A673 (cell line): ENCODE measurements around the gene SUCLG2. TPM values are rescaled to one million over a fixed set of nuclear protein-coding genes. Genes with fewer than 3 reads are reported as not detected.
A peak's percentile ranks its signal among the peaks of the same experiment; 100 is the strongest.

ENCODE experiments used
- BruUV-seq: library from RNA; stranded (reverse); fragments of 400-500 nt; replicated peaks from 2 replicates; lab custom pipeline; 2021; lab: Mats Ljungman, UMichigan
- CTCF ChIA-PET: fragments of 300-600 bp; sonication (Branson Sonifier 250); formaldehyde crosslinking; loops from one replicate; lab custom pipeline; 2022; ENCODE audit warnings: antibody characterized with exemption; lab: Charles Lee
- POLR2A ChIA-PET: fragments of 300-600 bp; sonication (Branson Sonifier 250); formaldehyde crosslinking; loops from one replicate; lab custom pipeline; 2022; ENCODE audit warnings: antibody characterized with exemption; ENCODE audit not compliant: low non-redundant PET; lab: Charles Lee
- DNase-seq: peaks from one replicate; pipeline ENCODE4 v3.0.0-alpha.2; 2015; ENCODE audit warnings: low spot score
- H3K27ac ChIP-seq: fragments of 200-600 bp; sonication (generic); 2 replicates; pipeline ENCODE4 v1.5.1; 2016; ENCODE audit warnings: mixed run types, low read depth, mild to moderate bottlenecking, mixed read lengths, antibody characterized with exemption, low read length; ENCODE audit not compliant: poor library complexity, severe bottlenecking
- H3K27me3 ChIP-seq: fragments of 200-600 bp; sonication (generic); replicated peaks from 2 replicates; pipeline ENCODE4 v1.6.1; 2017; ENCODE audit warnings: mixed run types, low read depth, mild to moderate bottlenecking, mixed read lengths, antibody characterized with exemption, low read length; ENCODE audit not compliant: insufficient read depth, poor library complexity
- H3K36me3 ChIP-seq: fragments of 200-600 bp; sonication (generic); 2 replicates; pipeline ENCODE4 v1.6.1; 2016; ENCODE audit warnings: mixed run types, mild to moderate bottlenecking, mixed read lengths, antibody characterized with exemption, low read length; ENCODE audit not compliant: insufficient read depth, poor library complexity, severe bottlenecking
- H3K4me1 ChIP-seq: fragments of 200-600 bp; sonication (generic); 2 replicates; pipeline ENCODE4 v1.6.1; 2017; ENCODE audit warnings: mixed run types, mild to moderate bottlenecking, mixed read lengths, antibody characterized with exemption, low read length; ENCODE audit not compliant: insufficient read depth, poor library complexity, severe bottlenecking
- H3K4me3 ChIP-seq: fragments of 200-600 bp; sonication (generic); 2 replicates; pipeline ENCODE4 v1.5.1; 2016; ENCODE audit warnings: low read depth, mixed run types, mild to moderate bottlenecking, mixed read lengths, low read length; ENCODE audit not compliant: poor library complexity, severe bottlenecking
- H3K9me3 ChIP-seq: fragments of 200-600 bp; sonication (generic); 2 replicates; pipeline ENCODE4 v1.6.1; 2016; ENCODE audit warnings: mixed run types, low read depth, mild to moderate bottlenecking, mixed read lengths, antibody characterized with exemption, low read length; ENCODE audit not compliant: poor library complexity, severe bottlenecking
- EZH2 ChIP-seq: fragments of 200-600 bp; sonication (generic); IDR thresholded peaks from 2 replicates; pipeline ENCODE4 v1.6.1; 2017; ENCODE audit warnings: borderline replicate concordance, low read depth, mild to moderate bottlenecking, mixed read lengths, antibody characterized with exemption, low read length; ENCODE audit not compliant: poor library complexity, severe bottlenecking
- intact Hi-C: fragments of 100-400 bp; cut with micrococcal nuclease; formaldehyde crosslinking; loops from one replicate; pipeline ENCODE4 v1.10.0; 2022; ENCODE audit not compliant: unreplicated experiment
- total RNA-seq: library from RNA; stranded (reverse); gene quantifications from 2 replicates; pipeline ENCODE4 v1.2.3, GENCODE V29; 2021
- TF ChIP-seq, protein P1 (sequence below): fragments of 300-800, 200-600 bp; sonication (generic); conservative IDR thresholded peaks from 2 replicates; pipeline ENCODE4 v1.5.1; 2017; ENCODE audit warnings: low read depth, mild to moderate bottlenecking, antibody characterized with exemption, low read length, moderate library complexity, mixed read lengths

SUCLG2 gene
- total RNA-seq, 1 experiment from 2014 or later, result 7.4 TPM

DNA sequence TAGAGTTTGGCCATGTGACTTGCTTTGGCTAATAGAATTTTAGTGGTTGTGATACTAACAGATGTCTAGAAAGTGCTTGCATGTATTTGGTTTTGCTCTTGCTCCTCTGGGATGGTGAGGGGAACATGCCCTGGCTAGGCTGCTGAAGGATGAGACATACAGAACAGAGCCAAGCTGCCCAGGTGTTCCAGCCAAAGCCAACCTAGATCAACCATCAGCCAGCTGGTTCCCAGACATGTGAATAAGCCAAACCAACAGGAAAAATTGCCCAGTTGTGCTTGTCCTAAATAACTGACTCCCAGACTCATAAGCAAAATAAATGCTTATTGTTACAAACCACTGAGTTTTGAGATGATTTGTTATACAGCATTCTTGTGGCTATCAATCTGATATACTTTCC, 292.6 kb downstream of the SUCLG2 start:
- no peak for DNase-seq
- H3K27me3 ChIP-seq, result no peaks in the 10 kb centered on the region
- no TSS peak for BruUV-seq
- TF ChIP-seq, protein P1, sequence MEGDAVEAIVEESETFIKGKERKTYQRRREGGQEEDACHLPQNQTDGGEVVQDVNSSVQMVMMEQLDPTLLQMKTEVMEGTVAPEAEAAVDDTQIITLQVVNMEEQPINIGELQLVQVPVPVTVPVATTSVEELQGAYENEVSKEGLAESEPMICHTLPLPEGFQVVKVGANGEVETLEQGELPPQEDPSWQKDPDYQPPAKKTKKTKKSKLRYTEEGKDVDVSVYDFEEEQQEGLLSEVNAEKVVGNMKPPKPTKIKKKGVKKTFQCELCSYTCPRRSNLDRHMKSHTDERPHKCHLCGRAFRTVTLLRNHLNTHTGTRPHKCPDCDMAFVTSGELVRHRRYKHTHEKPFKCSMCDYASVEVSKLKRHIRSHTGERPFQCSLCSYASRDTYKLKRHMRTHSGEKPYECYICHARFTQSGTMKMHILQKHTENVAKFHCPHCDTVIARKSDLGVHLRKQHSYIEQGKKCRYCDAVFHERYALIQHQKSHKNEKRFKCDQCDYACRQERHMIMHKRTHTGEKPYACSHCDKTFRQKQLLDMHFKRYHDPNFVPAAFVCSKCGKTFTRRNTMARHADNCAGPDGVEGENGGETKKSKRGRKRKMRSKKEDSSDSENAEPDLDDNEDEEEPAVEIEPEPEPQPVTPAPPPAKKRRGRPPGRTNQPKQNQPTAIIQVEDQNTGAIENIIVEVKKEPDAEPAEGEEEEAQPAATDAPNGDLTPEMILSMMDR, result no peak
- no peak for TF ChIP-seq EZH2
- ChIA-PET POLR2A (no interaction called here), CTCF (no interaction called here)
- no peaks in the 10 kb centered on the region for H3K4me1 ChIP-seq
- no peaks in the 10 kb centered on the region for H3K9me3 ChIP-seq
- H3K36me3 ChIP-seq, result no peaks in the 10 kb centered on the region
- H3K4me3 ChIP-seq, result no peak overlapping the region
- intact Hi-C loops, result no loop called here
- H3K27ac ChIP-seq, result no peak overlapping the region

DNA sequence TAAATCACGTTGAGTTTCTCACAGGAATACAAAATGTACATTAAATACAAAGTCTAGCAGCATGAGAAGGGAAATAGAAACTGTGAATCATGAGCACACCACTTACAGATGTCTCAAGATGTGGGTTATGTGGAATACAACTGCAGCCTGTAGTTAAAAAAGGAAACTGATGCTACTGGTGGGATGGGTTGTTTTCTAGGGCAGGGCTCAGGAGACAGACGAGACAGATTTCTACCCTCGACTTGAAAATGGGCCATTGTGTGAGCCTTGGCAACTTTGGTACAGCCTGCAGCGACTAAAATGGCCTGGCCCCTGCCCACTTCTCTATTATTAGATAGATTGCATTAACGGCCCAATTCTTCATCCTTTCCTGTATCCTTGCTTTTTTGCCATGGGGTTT, 293.1 kb downstream of the SUCLG2 start:
- no peaks in the 10 kb centered on the region for H3K9me3 ChIP-seq
- no peaks in the 10 kb centered on the region for H3K36me3 ChIP-seq
- BruUV-seq, result no TSS peak
- no peak overlapping the region for H3K27ac ChIP-seq
- intact Hi-C loops, result no loop called here
- no peaks in the 10 kb centered on the region for H3K4me1 ChIP-seq
- no peak for DNase-seq
- ChIA-PET POLR2A (no interaction called here), CTCF (no interaction called here)
- no peak for TF ChIP-seq EZH2
- TF ChIP-seq, protein P1, result no peak
- H3K27me3 ChIP-seq, result no peaks in the 10 kb centered on the region
- no peak overlapping the region for H3K4me3 ChIP-seq

GRCh38 chr3:67357610-67358458, 296.6 kb downstream of the SUCLG2 start:
- ChIA-PET CTCF (interaction anchor here (0.6 kb wide), 2 partner anchors 244 to 386 kb away, joined by 3 read pairs; no protein-coding TSS in a partner anchor), POLR2A (no interaction called here)
- H3K9me3 ChIP-seq, result no peaks in the 10 kb centered on the region
- no peaks in the 10 kb centered on the region for H3K27me3 ChIP-seq
- H3K27ac ChIP-seq, result no peak overlapping the region
- no peaks in the 10 kb centered on the region for H3K4me1 ChIP-seq
- H3K4me3 ChIP-seq, result no peak overlapping the region
- intact Hi-C loops, result loop anchor here (10.0 kb wide), 1 partner anchor 243 kb away; no protein-coding TSS in a partner anchor
- DNase-seq, result peak; percentile 26
- no peaks in the 10 kb centered on the region for H3K36me3 ChIP-seq
- TF ChIP-seq, protein P1, result peak; percentile 45
- no peak for TF ChIP-seq EZH2
- no TSS peak for BruUV-seq
